Right atrium auricular region (tissue), 2 donors: ENCODE results near the gene TMEM213. TPM values are rescaled to one million over a fixed set of nuclear protein-coding genes. Genes with fewer than 3 reads are reported as not detected.
A peak's percentile ranks its signal among the peaks of the same experiment; 100 is the strongest.

ENCODE experiments used
- DNase-seq: peaks from one replicate; pipeline ENCODE4 v3.0.0-alpha.2; 2019; ENCODE audit warnings: low spot score
- H3K27ac ChIP-seq, 2 donors: fragments of 200-600 bp; sonication (generic); 1 replicate in 1 of 2; 2 replicates in 1 of 2; pipeline ENCODE4 v1.5.1; 2016 to 2019
- H3K27me3 ChIP-seq, 2 donors: fragments of 200-600 bp; sonication (generic); one replicate each; pipeline versions ENCODE4 v1.5.1 to v1.6.0; 2017 to 2019
- H3K36me3 ChIP-seq: fragments of 200-600 bp; sonication (generic); one replicate; pipeline ENCODE4 v1.5.1; 2016
- H3K4me1 ChIP-seq, 2 donors: fragments of 200-600 bp; sonication (generic); one replicate each; pipeline versions ENCODE4 v1.5.1 to v1.6.0; 2017 to 2019
- H3K4me3 ChIP-seq, 2 donors: fragments of 200-600 bp; sonication (generic); 1 replicate in 1 of 2; 2 replicates in 1 of 2; pipeline ENCODE4 v1.5.1; 2017 to 2019; ENCODE audit warnings: mild to moderate bottlenecking in 1 of 2, moderate library complexity in 1 of 2
- H3K9me3 ChIP-seq, 2 donors: fragments of 200-600 bp; sonication (generic); one replicate each; pipeline ENCODE4 v1.5.1; 2019
- CTCF ChIP-seq, 2 donors: fragments of 200-600 bp; sonication (generic); IDR thresholded peaks; one replicate each; pipeline ENCODE4 v1.5.1; 2019; ENCODE audit warnings: antibody characterized with exemption in 2 of 2
- total RNA-seq, 2 donors: library from RNA; depleted of rRNA; stranded (reverse); fragments of >200 nt; gene quantifications; one replicate each; pipeline ENCODE4 v1.1.0, GENCODE V29; 2016

The TMEM213 gene
- total RNA-seq, 2 donors from 2014 or later, result not detected

- Histone ChIP-seq H3K27ac (no peak overlapping the region), H3K36me3 (no peaks in the 10 kb centered on the region), H3K4me1 (no peaks in the 10 kb centered on the region), H3K9me3 (no peaks in the 10 kb centered on the region), H3K27me3 (no peaks in the 10 kb centered on the region), H3K4me3 (no peak overlapping the region)
- no peak for TF ChIP-seq CTCF (IDR thresholded peaks at IDR 0.05)
- no peak for DNase-seq
Measured at GRCh38 chr7:138879356-138879755, 81.6 kb downstream of the TMEM213 start.

- Histone ChIP-seq H3K9me3 (no peaks in the 10 kb centered on the region), H3K27ac (peak overlapping the region in 1 of 2 donors; percentile 23), H3K4me3 (no peak overlapping the region), H3K4me1 (no peaks in the 10 kb centered on the region), H3K27me3 (no peaks in the 10 kb centered on the region), H3K36me3 (no peaks in the 10 kb centered on the region)
- no peak for TF ChIP-seq CTCF (IDR thresholded peaks at IDR 0.05)
- DNase-seq, result peak; percentile 77
Measured at GRCh38 chr7:138880881-138881578, 83.2 kb downstream of the TMEM213 start.

- no peaks in the 10 kb centered on the region for H3K9me3 ChIP-seq
- TF ChIP-seq CTCF (IDR thresholded peaks at IDR 0.05), result no peak
- H3K4me1 ChIP-seq, result no peaks in the 10 kb centered on the region
- H3K27ac ChIP-seq, result peak overlapping the region in 1 of 2 donors; percentile 23
- no peak for DNase-seq
- H3K27me3 ChIP-seq, result no peaks in the 10 kb centered on the region
- no peaks in the 10 kb centered on the region for H3K36me3 ChIP-seq
- H3K4me3 ChIP-seq, result no peak overlapping the region
Measured at GRCh38 chr7:138881579-138882188, 83.9 kb downstream of the TMEM213 start.

- Histone ChIP-seq H3K27me3 (no peaks in the 10 kb centered on the region), H3K36me3 (no peaks in the 10 kb centered on the region), H3K4me3 (no peak overlapping the region), H3K4me1 (no peaks in the 10 kb centered on the region), H3K9me3 (no peaks in the 10 kb centered on the region), H3K27ac (no peak overlapping the region)
- DNase-seq, result no peak
- TF ChIP-seq CTCF (IDR thresholded peaks at IDR 0.05), result no peak
Measured at GRCh38 chr7:138882249-138882648, 84.5 kb downstream of the TMEM213 start.

GRCh38 chr7:138885383-138886147 lies 87.8 kb downstream of the TMEM213 start:
- no peak overlapping the region for H3K27ac ChIP-seq
- no peaks in the 10 kb centered on the region for H3K36me3 ChIP-seq
- no peaks in the 10 kb centered on the region for H3K4me1 ChIP-seq
- DNase-seq, result no peak
- TF ChIP-seq CTCF (IDR thresholded peaks at IDR 0.05), result no peak
- H3K27me3 ChIP-seq, result no peaks in the 10 kb centered on the region
- no peaks in the 10 kb centered on the region for H3K9me3 ChIP-seq
- no peak overlapping the region for H3K4me3 ChIP-seq
